K562 (cell line): Measurements from ENCODE around the gene ZNF276. TPM values are rescaled to one million over a fixed set of nuclear protein-coding genes. Genes with fewer than 3 reads are reported as not detected.

Experiments
- ARID4B ChIP-seq: sonication (generic); formaldehyde crosslinking; IDR thresholded peaks from 2 replicates; pipeline ENCODE4 v1.8.0; 2022; ENCODE audit warnings: mild to moderate bottlenecking, missing genetic modification reagents
- ETV1 ChIP-seq: fragments of 450-650 bp; conservative IDR thresholded peaks from 2 replicates; pipeline ENCODE4 v1.6.1; 2016; ENCODE audit warnings: missing genetic modification characterization, control low read depth, low read depth, missing compliant biosample characterization
- HDAC2 ChIP-seq: fragments of 450-650 bp; IDR thresholded peaks from 2 replicates; pipeline ENCODE4 v1.6.1; 2016; ENCODE audit warnings: mild to moderate bottlenecking
- HMGN3 ChIP-seq: IDR thresholded peaks from 2 replicates; pipeline ENCODE4 v1.6.1; 2011; ENCODE audit warnings: borderline replicate concordance, low read depth, mild to moderate bottlenecking, mixed read lengths, low read length; ENCODE audit not compliant: insufficient read length; ENCODE audit errors: extremely low read depth
- POLR2AphosphoS5 ChIP-seq: IDR thresholded peaks from 2 replicates; pipeline ENCODE4 v1.6.1; 2011; ENCODE audit warnings: mild to moderate bottlenecking, low read depth, low read length, moderate library complexity; ENCODE audit not compliant: control insufficient read depth, insufficient read depth
- SOX6 ChIP-seq: fragments of 450-650 bp; IDR thresholded peaks from 2 replicates; pipeline ENCODE4 v1.6.1; 2014; ENCODE audit warnings: mild to moderate bottlenecking
- SP1 ChIP-seq: sonication (generic); formaldehyde crosslinking; IDR thresholded peaks from 2 replicates; pipeline ENCODE4 v1.8.1; 2022; ENCODE audit warnings: mild to moderate bottlenecking, missing genetic modification reagents
- TARDBP ChIP-seq: fragments of 450-650 bp; IDR thresholded peaks from 2 replicates; pipeline ENCODE4 v1.6.1; 2016
- TSHZ1 ChIP-seq: fragments of 250-450 bp; sonication (Bioruptor Pico); IDR thresholded peaks from 2 replicates; pipeline ENCODE4 v1.4.0; 2020; ENCODE audit warnings: mild to moderate bottlenecking, moderate library complexity
- ZFP1 ChIP-seq: fragments of 450-650 bp; formaldehyde crosslinking; IDR thresholded peaks from 2 replicates; pipeline ENCODE4 v1.4.0; 2020; ENCODE audit warnings: mild to moderate bottlenecking, mixed read lengths
- ZNF12 ChIP-seq: sonication (generic); formaldehyde crosslinking; IDR thresholded peaks from 2 replicates; pipeline ENCODE4 v1.4.0; 2020; ENCODE audit warnings: mild to moderate bottlenecking, missing genetic modification reagents
- polyA plus RNA-seq, 8 experiments: library from polyadenylated mRNA; depleted of rRNA in 4 of 8; stranded (reverse) in 5 of 8; unstranded in 3 of 8; fragments of >200 nt; fragmentation: Nextera tagmentation in 2 of 8; fragmentation: Illumina TruSeq in 1 of 8; extraction: Ambion mirVana in 2 of 8; extraction: Trizol in 1 of 8; gene quantifications; 2 replicates each; pipeline versions ENCODE4 v1.2.1 to v1.2.3, GENCODE V29; 2011 to 2014; ENCODE audit warnings: inconsistent platforms in 1 of 8, missing spikeins in 1 of 8
- total RNA-seq, 7 experiments: library from RNA; depleted of rRNA in 6 of 7; stranded (reverse); fragments of >200 nt in 6 of 7; fragmentation: Illumina TruSeq in 2 of 7; extraction: Trizol in 2 of 7; gene quantifications; 2 replicates each; pipeline versions ENCODE4 v1.2.1 to v1.2.3, GENCODE V29; 2011 to 2021; ENCODE audit warnings: low replicate concordance in 1 of 7
- TF ChIP-seq, protein P1 (sequence below): fragments of 450-650 bp; formaldehyde crosslinking; IDR thresholded peaks from 2 replicates; pipeline ENCODE4 v1.4.0; 2022; ENCODE audit warnings: missing genetic modification characterization
- TF ChIP-seq, protein P2 (sequence below): fragments of 250-450 bp; sonication (Bioruptor Pico); IDR thresholded peaks from 2 replicates; pipeline ENCODE4 v1.5.0; 2021; ENCODE audit warnings: mild to moderate bottlenecking, borderline replicate concordance
- TF ChIP-seq, protein P3 (sequence below), 2 experiments: fragments of 450-650 bp in 1 of 2; sonication (generic) in 1 of 2; formaldehyde crosslinking in 1 of 2; IDR thresholded peaks in 1 of 2; conservative IDR thresholded peaks in 1 of 2; 2 replicates each; pipeline versions ENCODE4 v1.6.1 to v1.8.1; 2016 to 2023; ENCODE audit warnings: mild to moderate bottlenecking in 2 of 2, moderate library complexity in 2 of 2, inconsistent platforms in 1 of 2, missing genetic modification reagents in 1 of 2

Gene ZNF276
- total and polyA plus RNA-seq, 9 of the 15 experiments (the other 6 are each of a cell fraction or from before 2014, with no cell fraction given) = 0.49 to 43.9 (median 15.8) TPM

GRCh38 chr16:89686520-89687091, 34.7 kb upstream of the ZNF276 start, which contains the start of gene CDK10 (continued):
- TF ChIP-seq ARID4B (CRISPR knock-in tag) (peak; percentile 88; the same call in 1 of the 2 replicates), ETV1 (tag) (peak; percentile 62), SP1 (CRISPR knock-in tag) (peak; percentile 77), HDAC2 (0 out of 2 replicates have a peak, but pooled peaks have one; percentile 73), HMGN3 (peak; percentile 41), TSHZ1 (CRISPR knock-in tag) (no peak), TARDBP (no peak), ZFP1 (CRISPR knock-in tag) (no peak), SOX6 (no peak), ZNF12 (CRISPR knock-in tag) (no peak), POLR2AphosphoS5 (peak; percentile 75)
- TF ChIP-seq, protein P1, sequence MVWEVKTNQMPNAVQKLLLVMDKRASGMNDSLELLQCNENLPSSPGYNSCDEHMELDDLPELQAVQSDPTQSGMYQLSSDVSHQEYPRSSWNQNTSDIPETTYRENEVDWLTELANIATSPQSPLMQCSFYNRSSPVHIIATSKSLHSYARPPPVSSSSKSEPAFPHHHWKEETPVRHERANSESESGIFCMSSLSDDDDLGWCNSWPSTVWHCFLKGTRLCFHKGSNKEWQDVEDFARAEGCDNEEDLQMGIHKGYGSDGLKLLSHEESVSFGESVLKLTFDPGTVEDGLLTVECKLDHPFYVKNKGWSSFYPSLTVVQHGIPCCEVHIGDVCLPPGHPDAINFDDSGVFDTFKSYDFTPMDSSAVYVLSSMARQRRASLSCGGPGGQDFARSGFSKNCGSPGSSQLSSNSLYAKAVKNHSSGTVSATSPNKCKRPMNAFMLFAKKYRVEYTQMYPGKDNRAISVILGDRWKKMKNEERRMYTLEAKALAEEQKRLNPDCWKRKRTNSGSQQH = no peak
- TF ChIP-seq, protein P2, sequence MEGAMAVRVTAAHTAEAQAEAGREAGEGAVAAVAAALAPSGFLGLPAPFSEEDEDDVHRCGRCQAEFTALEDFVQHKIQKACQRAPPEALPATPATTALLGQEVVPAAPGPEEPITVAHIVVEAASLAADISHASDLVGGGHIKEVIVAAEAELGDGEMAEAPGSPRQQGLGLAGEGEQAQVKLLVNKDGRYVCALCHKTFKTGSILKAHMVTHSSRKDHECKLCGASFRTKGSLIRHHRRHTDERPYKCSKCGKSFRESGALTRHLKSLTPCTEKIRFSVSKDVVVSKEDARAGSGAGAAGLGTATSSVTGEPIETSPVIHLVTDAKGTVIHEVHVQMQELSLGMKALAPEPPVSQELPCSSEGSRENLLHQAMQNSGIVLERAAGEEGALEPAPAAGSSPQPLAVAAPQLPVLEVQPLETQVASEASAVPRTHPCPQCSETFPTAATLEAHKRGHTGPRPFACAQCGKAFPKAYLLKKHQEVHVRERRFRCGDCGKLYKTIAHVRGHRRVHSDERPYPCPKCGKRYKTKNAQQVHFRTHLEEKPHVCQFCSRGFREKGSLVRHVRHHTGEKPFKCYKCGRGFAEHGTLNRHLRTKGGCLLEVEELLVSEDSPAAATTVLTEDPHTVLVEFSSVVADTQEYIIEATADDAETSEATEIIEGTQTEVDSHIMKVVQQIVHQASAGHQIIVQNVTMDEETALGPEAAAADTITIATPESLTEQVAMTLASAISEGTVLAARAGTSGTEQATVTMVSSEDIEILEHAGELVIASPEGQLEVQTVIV (CRISPR knock-in tag) = peak; percentile 56; the same call in 1 of the 2 replicates
- TF ChIP-seq, protein P3, sequence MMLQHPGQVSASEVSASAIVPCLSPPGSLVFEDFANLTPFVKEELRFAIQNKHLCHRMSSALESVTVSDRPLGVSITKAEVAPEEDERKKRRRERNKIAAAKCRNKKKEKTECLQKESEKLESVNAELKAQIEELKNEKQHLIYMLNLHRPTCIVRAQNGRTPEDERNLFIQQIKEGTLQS (IDR thresholded peaks at IDR 0.05) = no peak
- TF ChIP-seq, protein P3 (CRISPR knock-in tag; conservative IDR thresholded peaks at IDR 0.05) = 0 out of 2 replicates have a peak, but pooled peaks have one; percentile 46
